Nephron (organoid): ENCODE data around the gene KIAA1217.

ENCODE experiments used
- H3K27ac Mint-ChIP-seq, 3 experiments: 2 replicates each; pipeline ENCODE4 v1.8.0; 2020; ENCODE audit warnings: mixed read lengths in 3 of 3, mild to moderate bottlenecking in 2 of 3, moderate library complexity in 1 of 3
- H3K27me3 Mint-ChIP-seq: 2 replicates; pipeline ENCODE4 v1.8.0; 2021; ENCODE audit warnings: low read depth, mild to moderate bottlenecking, moderate library complexity, mixed read lengths
- H3K36me3 Mint-ChIP-seq: 2 replicates; pipeline ENCODE4 v1.8.0; 2020; ENCODE audit warnings: low read depth, mixed read lengths
- H3K4me1 Mint-ChIP-seq: 2 replicates; pipeline ENCODE4 v1.8.0; 2020; ENCODE audit warnings: mixed read lengths
- H3K4me3 Mint-ChIP-seq, 3 experiments: 2 replicates each; pipeline ENCODE4 v1.8.0; 2020; ENCODE audit warnings: mild to moderate bottlenecking in 3 of 3, mixed read lengths in 3 of 3, moderate library complexity in 2 of 3
- H3K9me3 Mint-ChIP-seq: 2 replicates; pipeline ENCODE4 v1.8.0; 2020; ENCODE audit warnings: mixed read lengths
- CTCF ChIP-seq, 3 experiments: fragments of 200-600 bp; sonication (generic); IDR thresholded peaks; one replicate each; pipeline ENCODE4 v1.5.0; 2021; ENCODE audit warnings: antibody characterized with exemption in 3 of 3; ENCODE audit not compliant: unreplicated experiment in 3 of 3

The KIAA1217 gene

DNA sequence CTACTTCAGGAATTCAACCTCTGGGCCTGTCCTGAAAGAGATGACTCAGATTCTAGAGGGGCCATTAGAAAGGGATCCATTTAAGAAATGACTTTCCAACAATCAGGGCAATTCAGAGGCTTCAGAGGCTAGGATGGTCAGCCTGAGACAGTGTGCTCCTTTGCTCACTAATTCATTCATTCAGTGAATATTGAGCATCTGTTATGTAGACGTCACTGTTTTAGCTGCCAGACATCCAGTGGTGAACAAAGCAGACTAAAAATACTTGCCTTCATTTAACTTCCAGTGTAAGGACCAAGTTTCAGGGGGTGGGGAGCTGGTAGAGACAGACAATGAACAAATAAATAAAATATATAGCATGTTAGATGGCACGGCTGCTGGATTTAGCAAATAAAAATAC, 1.6 kb downstream of the KIAA1217 start:
- Mint-ChIP-seq H3K4me1 (peaks cover 89% of the 10 kb centered on the region), H3K27ac (peak overlapping the region; percentile 83 to 98 (median 98)), H3K36me3 (peaks cover 16% of the 10 kb centered on the region), H3K4me3 (peak overlapping the region; percentile 57 to 84 (median 70)), H3K27me3 (no peaks in the 10 kb centered on the region), H3K9me3 (no peaks in the 10 kb centered on the region)
- no peak for TF ChIP-seq CTCF (IDR thresholded peaks at IDR 0.05; ENCODE audit: unreplicated experiment in 3 of 3)

GRCh38 chr10:24213266-24213665, 4.3 kb downstream of the KIAA1217 start:
- peak overlapping the region; percentile 13 to 62 (median 34) for H3K27ac Mint-ChIP-seq
- H3K4me1 Mint-ChIP-seq: peaks cover 85% of the 10 kb centered on the region
- H3K36me3 Mint-ChIP-seq: peaks cover 21% of the 10 kb centered on the region
- H3K4me3 Mint-ChIP-seq: peak overlapping the region; percentile 0 to 49 (median 46)
- no peak for TF ChIP-seq CTCF (IDR thresholded peaks at IDR 0.05; ENCODE audit: unreplicated experiment in 3 of 3)
- no peaks in the 10 kb centered on the region for H3K9me3 Mint-ChIP-seq
- no peaks in the 10 kb centered on the region for H3K27me3 Mint-ChIP-seq

DNA sequence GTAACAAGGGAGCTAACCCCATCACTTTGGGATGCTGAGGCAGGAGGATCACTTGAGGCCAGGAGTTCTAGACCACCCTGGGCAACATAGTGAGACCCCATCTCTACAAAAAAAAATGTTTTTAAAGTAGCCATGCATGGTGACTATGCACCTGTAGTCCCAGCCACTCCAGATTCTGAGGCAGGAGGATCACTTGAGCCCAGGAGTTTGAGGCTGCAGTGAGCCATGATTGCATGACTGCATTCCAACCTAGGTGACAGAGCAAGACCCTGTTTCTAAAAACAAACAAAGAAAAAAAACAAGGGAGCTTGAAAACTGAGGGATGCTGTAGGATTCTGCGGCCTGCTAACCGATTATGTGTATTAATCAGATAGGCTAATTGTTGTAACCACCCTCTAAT, 4.9 kb downstream of the KIAA1217 start:
- H3K27me3 Mint-ChIP-seq: no peaks in the 10 kb centered on the region
- H3K4me1 Mint-ChIP-seq: peaks cover 86% of the 10 kb centered on the region
- H3K4me3 Mint-ChIP-seq: no peak overlapping the region
- no peaks in the 10 kb centered on the region for H3K9me3 Mint-ChIP-seq
- peaks cover 27% of the 10 kb centered on the region for H3K36me3 Mint-ChIP-seq
- peak overlapping the region; percentile 44 to 72 (median 62) for H3K27ac Mint-ChIP-seq
- TF ChIP-seq CTCF (IDR thresholded peaks at IDR 0.05; ENCODE audit: unreplicated experiment in 3 of 3): no peak

DNA sequence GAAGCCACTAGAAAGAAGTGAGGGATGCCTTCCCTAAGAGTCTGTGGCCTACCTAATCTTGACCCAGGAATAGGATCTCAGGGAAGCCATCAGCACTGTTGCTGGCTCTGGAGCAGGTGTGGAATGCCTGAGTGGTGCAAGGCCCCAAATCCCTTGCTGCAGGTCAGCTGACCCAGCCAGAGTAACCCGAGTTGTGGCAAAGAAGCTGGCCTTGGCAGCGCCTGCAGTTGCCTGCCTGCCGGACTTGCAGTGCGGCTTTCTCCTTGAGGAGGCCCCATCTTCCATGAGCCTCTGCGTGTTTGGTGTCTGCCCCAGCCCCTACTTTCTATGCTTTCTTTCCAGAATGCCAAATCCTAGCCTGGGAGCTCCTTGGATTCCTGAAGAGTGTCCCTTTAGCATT, 5.8 kb downstream of the KIAA1217 start:
- Mint-ChIP-seq H3K27me3 (no peaks in the 10 kb centered on the region), H3K36me3 (peaks cover 33% of the 10 kb centered on the region), H3K27ac (peak overlapping the region; percentile 44 to 85 (median 84)), H3K9me3 (no peaks in the 10 kb centered on the region), H3K4me1 (peaks cover 78% of the 10 kb centered on the region), H3K4me3 (no peak overlapping the region)
- TF ChIP-seq CTCF (IDR thresholded peaks at IDR 0.05; ENCODE audit: unreplicated experiment in 3 of 3): no peak

- Mint-ChIP-seq H3K27me3 (no peaks in the 10 kb centered on the region), H3K4me1 (peaks cover 74% of the 10 kb centered on the region), H3K36me3 (peaks cover 37% of the 10 kb centered on the region), H3K9me3 (no peaks in the 10 kb centered on the region), H3K27ac (peak overlapping the region; percentile 44 to 85 (median 84)), H3K4me3 (no peak overlapping the region)
- TF ChIP-seq CTCF (IDR thresholded peaks at IDR 0.05; ENCODE audit: unreplicated experiment in 3 of 3): no peak
Measured at GRCh38 chr10:24215196-24215595, 6.3 kb downstream of the KIAA1217 start.

DNA sequence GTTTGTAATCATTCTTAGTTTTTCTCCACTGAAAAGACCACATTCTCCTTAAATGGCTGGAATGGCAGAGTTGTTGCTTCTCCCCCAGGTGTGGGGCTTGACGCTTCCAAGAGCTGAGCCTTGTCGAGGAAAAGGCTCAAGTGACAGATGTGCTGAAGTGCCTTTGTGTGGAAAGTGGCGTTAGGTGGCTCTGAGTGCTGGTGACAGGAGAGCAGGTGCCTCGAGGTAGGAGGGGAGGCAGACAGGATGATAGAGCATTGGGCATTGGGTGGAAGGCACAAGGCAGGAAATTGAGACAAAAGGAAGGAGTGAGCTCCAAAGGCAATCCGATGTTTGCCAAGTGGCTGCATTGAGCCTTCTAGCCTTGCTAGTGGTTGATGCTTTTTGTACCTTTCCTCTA, 6.7 kb downstream of the KIAA1217 start:
- peak overlapping the region; percentile 44 to 85 (median 84) for H3K27ac Mint-ChIP-seq
- TF ChIP-seq CTCF (IDR thresholded peaks at IDR 0.05; ENCODE audit: unreplicated experiment in 3 of 3): no peak
- H3K36me3 Mint-ChIP-seq: peaks cover 34% of the 10 kb centered on the region
- H3K9me3 Mint-ChIP-seq: no peaks in the 10 kb centered on the region
- no peak overlapping the region for H3K4me3 Mint-ChIP-seq
- no peaks in the 10 kb centered on the region for H3K27me3 Mint-ChIP-seq
- peaks cover 70% of the 10 kb centered on the region for H3K4me1 Mint-ChIP-seq
